K562 (cell line): Measurements from ENCODE around the gene PITPNC1. TPM values are rescaled to one million over a fixed set of nuclear protein-coding genes. Genes with fewer than 3 reads are reported as not detected.

Source experiments
- CBX8 ChIP-seq: fragments of 200-600 bp; sonication (generic); IDR thresholded peaks from 2 replicates; pipeline ENCODE4 v1.6.1; 2012; ENCODE audit warnings: borderline replicate concordance, mixed run types, low read depth, mild to moderate bottlenecking, moderate library complexity, mixed read lengths, low read length, control low read depth, inconsistent platforms; ENCODE audit not compliant: poor library complexity, severe bottlenecking; ENCODE audit errors: extremely low read depth
- CCAR2 ChIP-seq: fragments of 200-400 bp; formaldehyde crosslinking; IDR thresholded peaks from 2 replicates; pipeline ENCODE4 v1.6.1; 2017; ENCODE audit warnings: mild to moderate bottlenecking, low read depth, low read length
- CEBPG ChIP-seq, 3 experiments: fragments of 200-800 bp in 1 of 3; sonication (Bioruptor generic) in 1 of 3; sonication (generic) in 1 of 3; formaldehyde crosslinking in 1 of 3; IDR thresholded peaks in 2 of 3; conservative IDR thresholded peaks in 1 of 3; 2 replicates each; pipeline versions ENCODE4 v1.6.1 to v1.8.0; 2016 to 2022; ENCODE audit warnings: missing compliant biosample characterization in 2 of 3, missing genetic modification characterization in 2 of 3, mild to moderate bottlenecking in 1 of 3, missing genetic modification reagents in 1 of 3
- CHCHD3 ChIP-seq: fragments of 250-450 bp; sonication (Bioruptor Pico); IDR thresholded peaks from 2 replicates; pipeline ENCODE4 v2.1.2; 2022; ENCODE audit warnings: mild to moderate bottlenecking
- CTCF ChIP-seq, 3 experiments: IDR thresholded peaks in 2 of 3; conservative IDR thresholded peaks in 1 of 3; 2 replicates each; pipeline ENCODE4 v1.5.1; 2011 to 2012; ENCODE audit warnings: low read length in 3 of 3, mild to moderate bottlenecking in 3 of 3, control low read depth in 2 of 3, improper control_type of control experiment in 1 of 3, inconsistent platforms in 1 of 3, low read depth in 1 of 3, mixed read lengths in 1 of 3, moderate library complexity in 1 of 3; ENCODE audit not compliant: insufficient read depth in 2 of 3
- FOXO4 ChIP-seq: fragments of 450-650 bp; formaldehyde crosslinking; IDR thresholded peaks from 2 replicates; pipeline ENCODE4 v1.4.0; 2020; ENCODE audit warnings: mild to moderate bottlenecking, moderate library complexity
- MED1 ChIP-seq: sonication (generic); formaldehyde crosslinking; IDR thresholded peaks from 2 replicates; pipeline ENCODE4 v1.8.1; 2023; ENCODE audit warnings: missing genetic modification reagents, borderline replicate concordance
- MTA2 ChIP-seq: fragments of 450-650 bp; IDR thresholded peaks from 2 replicates; pipeline ENCODE4 v1.6.1; 2016; ENCODE audit warnings: low read depth
- TFE3 ChIP-seq: fragments of 450-650 bp; formaldehyde crosslinking; IDR thresholded peaks from 2 replicates; pipeline ENCODE4 v1.4.0; 2020; ENCODE audit warnings: mild to moderate bottlenecking, mixed read lengths
- TRIM25 ChIP-seq: fragments of 450-650 bp; IDR thresholded peaks from 2 replicates; pipeline ENCODE4 v1.7.0; 2016; ENCODE audit warnings: borderline replicate concordance
- TSC22D4 ChIP-seq: fragments of 450-650 bp; IDR thresholded peaks from 2 replicates; pipeline ENCODE4 v1.6.1; 2016; ENCODE audit warnings: missing genetic modification characterization, missing biosample characterization, control low read depth
- ZNF583 ChIP-seq: fragments of 250-450 bp; sonication (Bioruptor Pico); IDR thresholded peaks from 2 replicates; pipeline ENCODE4 v1.4.0; 2020
- polyA plus RNA-seq, 8 experiments: library from polyadenylated mRNA; depleted of rRNA in 4 of 8; stranded (reverse) in 5 of 8; unstranded in 3 of 8; fragments of >200 nt; fragmentation: Nextera tagmentation in 2 of 8; fragmentation: Illumina TruSeq in 1 of 8; extraction: Ambion mirVana in 2 of 8; extraction: Trizol in 1 of 8; gene quantifications; 2 replicates each; pipeline versions ENCODE4 v1.2.1 to v1.2.3, GENCODE V29; 2011 to 2014; ENCODE audit warnings: inconsistent platforms in 1 of 8, missing spikeins in 1 of 8
- total RNA-seq, 7 experiments: library from RNA; depleted of rRNA in 6 of 7; stranded (reverse); fragments of >200 nt in 6 of 7; fragmentation: Illumina TruSeq in 2 of 7; extraction: Trizol in 2 of 7; gene quantifications; 2 replicates each; pipeline versions ENCODE4 v1.2.1 to v1.2.3, GENCODE V29; 2011 to 2021; ENCODE audit warnings: low replicate concordance in 1 of 7
- TF ChIP-seq, protein P1 (sequence below): fragments of 450-650 bp; IDR thresholded peaks from 2 replicates; pipeline ENCODE4 v1.6.1; 2016; ENCODE audit warnings: borderline replicate concordance
- TF ChIP-seq, protein P2 (sequence below), 3 experiments: fragments of 200-800 bp in 1 of 3; sonication (Bioruptor generic) in 1 of 3; sonication (generic) in 1 of 3; formaldehyde crosslinking in 1 of 3; IDR thresholded peaks; 2 replicates each; pipeline versions ENCODE4 v1.6.1 to v1.8.0; 2016 to 2022; ENCODE audit warnings: mild to moderate bottlenecking in 2 of 3, missing compliant biosample characterization in 2 of 3, missing genetic modification characterization in 2 of 3, missing genetic modification reagents in 1 of 3

Gene PITPNC1
- total and polyA plus RNA-seq, 9 of the 15 experiments (the other 6 are each of a cell fraction or from before 2014, with no cell fraction given), result 0.11 to 1.1 (median 0.65) TPM

GRCh38 chr17:67717624-67718324, 340.7 kb downstream of the PITPNC1 start, which contains the start of gene NOL11 (continued):
- TF ChIP-seq, protein P1, sequence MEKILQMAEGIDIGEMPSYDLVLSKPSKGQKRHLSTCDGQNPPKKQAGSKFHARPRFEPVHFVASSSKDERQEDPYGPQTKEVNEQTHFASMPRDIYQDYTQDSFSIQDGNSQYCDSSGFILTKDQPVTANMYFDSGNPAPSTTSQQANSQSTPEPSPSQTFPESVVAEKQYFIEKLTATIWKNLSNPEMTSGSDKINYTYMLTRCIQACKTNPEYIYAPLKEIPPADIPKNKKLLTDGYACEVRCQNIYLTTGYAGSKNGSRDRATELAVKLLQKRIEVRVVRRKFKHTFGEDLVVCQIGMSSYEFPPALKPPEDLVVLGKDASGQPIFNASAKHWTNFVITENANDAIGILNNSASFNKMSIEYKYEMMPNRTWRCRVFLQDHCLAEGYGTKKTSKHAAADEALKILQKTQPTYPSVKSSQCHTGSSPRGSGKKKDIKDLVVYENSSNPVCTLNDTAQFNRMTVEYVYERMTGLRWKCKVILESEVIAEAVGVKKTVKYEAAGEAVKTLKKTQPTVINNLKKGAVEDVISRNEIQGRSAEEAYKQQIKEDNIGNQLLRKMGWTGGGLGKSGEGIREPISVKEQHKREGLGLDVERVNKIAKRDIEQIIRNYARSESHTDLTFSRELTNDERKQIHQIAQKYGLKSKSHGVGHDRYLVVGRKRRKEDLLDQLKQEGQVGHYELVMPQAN, result peak; percentile 92
- TF ChIP-seq TRIM25 (0 out of 2 replicates have a peak, but pooled peaks have one; percentile 66), CBX8 (no peak), MED1 (CRISPR knock-in tag) (no peak), CEBPG (CRISPR knock-in tag; IDR thresholded peaks at IDR 0.05) (peak; percentile 92), CEBPG (tag; conservative IDR thresholded peaks at IDR 0.05 in 1 of 2, IDR thresholded peaks at IDR 0.05 in 1 of 2) (peak; percentile 84 to 85), ZNF583 (CRISPR knock-in tag) (no peak), MTA2 (no peak), FOXO4 (no peak), CCAR2 (no peak), TFE3 (CRISPR knock-in tag) (no peak), TSC22D4 (tag) (no peak), CTCF (IDR thresholded peaks at IDR 0.05 in 2 of 3, conservative IDR thresholded peaks at IDR 0.05 in 1 of 3; ENCODE audit: insufficient read depth in 2 of 3, low read depth in 1 of 3, low read length in 3 of 3) (peak; percentile 91 to 97 (median 95)), CHCHD3 (no peak)
- TF ChIP-seq, protein P2, sequence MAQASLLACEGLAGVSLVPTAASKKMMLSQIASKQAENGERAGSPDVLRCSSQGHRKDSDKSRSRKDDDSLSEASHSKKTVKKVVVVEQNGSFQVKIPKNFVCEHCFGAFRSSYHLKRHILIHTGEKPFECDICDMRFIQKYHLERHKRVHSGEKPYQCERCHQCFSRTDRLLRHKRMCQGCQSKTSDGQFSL (CRISPR knock-in tag; IDR thresholded peaks at IDR 0.05), result no peak
- TF ChIP-seq, protein P2 (tag; IDR thresholded peaks at IDR 0.05), result no peak
